Activated CD4-positive, alpha-beta T cell treated with anti-CD3 and anti-CD28 coated beads for 48 hours (primary cell): ENCODE results near the gene MRM1.
"Not testable (repeated sequence)": the region's sequence is repeated elsewhere in the genome, so short reads cannot be mapped to it uniquely, and the experiment has no call there.

ENCODE experiments used
- DNase-seq: peaks from one replicate; pipeline ENCODE4 v3.0.0-alpha.2; 2020

The MRM1 gene

DNA sequence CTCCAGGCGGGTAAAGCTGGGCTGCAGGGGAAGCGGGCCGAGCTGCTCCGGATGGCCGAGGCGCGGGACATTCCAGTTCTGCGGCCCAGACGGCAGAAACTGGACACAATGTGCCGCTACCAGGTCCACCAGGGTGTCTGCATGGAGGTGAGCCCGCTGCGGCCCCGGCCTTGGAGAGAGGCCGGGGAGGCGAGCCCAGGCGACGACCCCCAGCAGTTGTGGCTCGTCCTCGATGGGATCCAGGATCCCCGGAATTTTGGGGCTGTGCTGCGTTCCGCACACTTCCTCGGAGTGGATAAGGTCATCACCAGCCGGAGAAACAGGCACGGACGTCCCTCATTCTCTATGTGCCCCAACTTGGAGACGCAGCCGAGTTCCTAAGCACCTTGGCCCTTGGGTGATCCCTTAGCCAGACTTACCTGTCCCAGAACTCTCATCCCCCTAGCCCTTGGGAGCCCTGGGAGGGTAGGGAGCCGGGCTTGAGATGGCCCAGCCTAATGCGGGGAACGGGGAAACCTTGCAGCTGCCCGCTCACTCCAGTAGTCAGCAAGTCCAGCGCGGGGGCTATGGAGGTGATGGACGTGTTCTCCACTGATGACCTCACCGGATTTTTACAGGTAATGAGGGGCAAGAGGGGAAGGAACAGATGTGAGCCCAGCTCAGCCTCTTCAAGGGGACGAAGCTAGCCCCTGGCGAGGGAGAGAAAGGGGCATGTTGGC is 806 bp downstream of the MRM1 start:
- DNase-seq: peak; percentile 25

DNA sequence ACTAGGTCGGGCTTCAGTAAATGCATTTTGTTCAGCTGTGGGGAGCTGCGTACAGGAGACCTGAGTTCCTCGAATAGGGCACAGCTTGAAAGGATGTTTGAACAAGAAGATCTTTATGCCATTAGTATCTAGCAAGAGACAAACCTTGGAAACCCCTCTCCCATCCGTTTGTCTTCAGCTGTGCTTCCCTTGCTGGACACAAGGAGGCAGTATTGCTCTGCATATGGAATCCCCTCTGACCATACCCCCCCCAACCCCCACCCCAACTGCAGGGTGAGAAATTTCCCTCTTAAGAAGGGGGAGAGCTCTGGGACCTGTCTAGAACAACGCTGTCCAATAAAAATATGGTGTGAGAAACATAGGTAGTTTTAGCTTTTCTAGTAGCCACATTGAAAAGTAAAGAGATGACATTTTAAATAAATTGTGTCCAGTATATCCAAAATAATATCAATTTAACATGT is 1.6 kb downstream of the MRM1 start:
- DNase-seq: peak; percentile 79

DNA sequence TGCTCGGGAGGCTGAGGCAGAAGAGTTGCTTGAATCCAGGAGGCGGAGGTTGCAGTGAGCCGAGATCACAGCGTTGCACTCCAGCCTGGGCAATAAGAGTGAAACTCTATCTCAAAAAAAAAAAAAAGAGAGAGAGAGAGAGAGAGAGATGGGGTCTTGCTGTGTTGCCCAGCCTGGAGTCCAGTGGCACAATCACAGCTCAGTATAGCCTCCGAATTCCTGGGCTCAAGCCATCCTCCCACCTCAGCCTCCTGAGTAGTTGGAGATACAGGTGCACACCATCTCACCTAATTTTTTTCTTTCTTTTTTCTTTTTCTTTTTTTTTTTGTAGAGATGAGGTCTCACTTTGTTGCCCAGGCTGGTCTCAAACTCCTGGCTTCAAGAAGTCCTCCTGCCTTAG is 3.6 kb downstream of the MRM1 start:
- not testable (repeated sequence) for DNase-seq

DNA sequence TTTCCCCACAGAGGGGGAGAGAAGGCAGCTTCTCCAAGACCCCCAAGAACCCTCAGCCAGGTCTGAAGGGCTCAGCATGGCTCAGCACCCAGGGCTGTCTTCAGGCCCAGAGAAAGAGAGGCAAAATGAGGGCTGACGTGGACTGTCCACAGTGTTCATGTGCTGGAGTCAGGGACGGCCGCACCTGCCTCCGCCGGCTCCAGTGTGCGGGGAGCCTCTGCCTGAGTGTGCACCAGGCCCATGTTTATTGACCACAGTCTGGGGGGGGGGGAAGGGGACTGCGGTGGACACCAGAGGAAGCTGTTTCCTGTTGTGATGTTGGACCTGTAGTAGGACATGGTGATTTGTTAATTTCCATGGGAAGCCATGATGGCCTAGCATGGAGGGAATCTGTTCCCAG is 6.9 kb downstream of the MRM1 start:
- no peak for DNase-seq

DNA sequence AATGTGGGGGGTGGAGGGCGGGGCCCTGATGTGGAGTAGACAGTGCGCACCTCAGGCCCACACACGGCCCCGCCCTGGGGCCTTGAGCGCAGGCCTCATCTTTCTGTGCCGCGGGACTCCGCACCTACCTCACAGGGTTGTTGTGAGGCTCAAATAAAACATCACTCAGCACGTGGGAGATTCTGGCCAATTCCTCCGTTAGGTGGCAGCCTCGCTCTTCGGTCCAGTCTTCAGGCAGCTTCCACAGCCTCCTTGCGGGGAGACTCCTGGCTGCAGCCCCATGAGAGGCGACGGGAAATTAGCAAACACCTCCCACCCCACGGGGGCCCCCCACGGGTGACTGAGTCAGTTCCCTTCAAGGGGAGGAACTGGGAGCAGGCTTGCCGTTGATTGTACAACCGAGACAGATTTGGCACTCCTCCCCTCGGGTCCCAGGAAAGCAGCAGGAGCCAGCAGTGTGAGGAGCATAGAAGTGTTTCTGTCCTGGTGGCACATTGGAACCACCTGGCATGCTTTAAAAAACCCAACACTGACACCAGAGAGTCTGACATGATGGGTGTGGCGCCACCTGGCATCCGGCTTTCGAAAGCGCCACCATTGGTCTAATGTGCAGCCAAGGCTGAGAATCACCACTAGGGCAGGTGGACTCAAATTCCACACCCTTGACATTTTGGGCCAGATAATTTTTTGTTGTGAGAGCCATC is 7.6 kb downstream of the MRM1 start:
- peak; percentile 30 for DNase-seq

DNA sequence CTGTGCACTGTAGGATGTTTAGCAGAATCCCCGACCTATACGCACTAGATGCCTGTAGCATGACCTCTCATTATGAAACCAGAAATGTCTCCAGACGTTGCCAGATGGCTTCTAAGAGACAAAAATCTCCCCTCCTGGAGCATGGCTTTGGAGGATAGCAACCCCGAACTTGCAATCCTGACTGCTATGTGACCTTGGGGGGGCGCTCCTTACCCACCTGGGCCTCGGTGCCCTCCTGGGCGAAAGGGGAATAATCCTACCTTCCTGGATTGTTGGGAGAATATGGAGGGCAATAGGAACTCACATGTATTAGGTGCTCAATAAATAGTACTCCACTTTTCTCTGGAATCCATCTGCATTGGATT is 8.1 kb downstream of the MRM1 start:
- DNase-seq: no peak

DNA sequence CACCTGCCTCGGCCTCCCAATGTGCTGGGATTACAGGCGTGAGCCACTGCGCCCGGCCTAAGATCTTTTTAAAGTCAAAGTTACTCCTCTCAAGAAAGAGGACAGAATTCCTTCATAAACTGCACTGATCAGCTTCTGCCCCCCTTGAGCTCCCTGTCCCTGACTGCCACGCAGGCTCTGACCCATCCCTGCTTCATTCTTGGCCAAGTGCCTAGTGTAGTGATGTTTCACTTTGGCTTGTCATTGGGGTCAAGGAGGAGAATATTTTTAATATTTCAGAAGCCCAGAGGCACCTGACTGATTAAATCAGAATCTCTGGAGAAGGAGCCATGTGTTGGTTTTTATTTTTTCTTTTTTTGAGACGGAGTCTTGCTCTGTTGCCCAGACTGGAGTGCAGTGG is 9.1 kb downstream of the MRM1 start:
- no peak for DNase-seq

DNA sequence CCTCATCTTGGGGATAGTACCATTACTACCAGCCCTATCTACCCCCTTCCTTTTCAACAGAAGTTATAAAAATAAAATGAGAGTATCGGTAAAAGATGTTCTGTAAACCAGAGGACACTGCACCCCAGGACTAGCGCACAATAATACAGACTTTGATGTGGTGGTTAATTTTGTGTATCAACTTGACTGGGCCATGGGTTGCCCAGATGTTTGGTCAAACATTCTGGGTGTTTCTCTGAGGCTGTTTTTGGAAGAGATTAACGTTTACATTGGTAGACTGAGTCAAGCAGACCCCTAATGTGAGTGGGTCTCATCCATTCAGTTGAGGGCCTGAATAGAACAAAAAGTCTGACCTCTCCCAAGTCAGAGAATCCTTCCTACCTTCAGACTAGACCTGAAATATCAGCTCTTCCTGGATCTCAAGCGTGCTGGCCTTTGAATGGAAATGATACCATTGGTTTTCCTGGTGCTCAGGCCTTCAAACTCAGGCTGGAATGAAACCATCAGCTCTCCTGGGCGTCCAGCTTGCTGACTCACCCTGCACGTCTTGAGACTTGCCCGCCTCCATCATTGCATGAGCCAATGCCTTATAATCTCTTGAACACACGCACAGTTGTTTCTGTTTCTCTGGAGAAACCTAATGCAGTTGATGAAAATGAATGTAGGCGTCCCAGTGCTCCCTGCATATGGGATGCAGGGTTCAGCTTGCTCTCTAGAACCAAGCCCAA is 10.1 kb downstream of the MRM1 start:
- DNase-seq: no peak

DNA sequence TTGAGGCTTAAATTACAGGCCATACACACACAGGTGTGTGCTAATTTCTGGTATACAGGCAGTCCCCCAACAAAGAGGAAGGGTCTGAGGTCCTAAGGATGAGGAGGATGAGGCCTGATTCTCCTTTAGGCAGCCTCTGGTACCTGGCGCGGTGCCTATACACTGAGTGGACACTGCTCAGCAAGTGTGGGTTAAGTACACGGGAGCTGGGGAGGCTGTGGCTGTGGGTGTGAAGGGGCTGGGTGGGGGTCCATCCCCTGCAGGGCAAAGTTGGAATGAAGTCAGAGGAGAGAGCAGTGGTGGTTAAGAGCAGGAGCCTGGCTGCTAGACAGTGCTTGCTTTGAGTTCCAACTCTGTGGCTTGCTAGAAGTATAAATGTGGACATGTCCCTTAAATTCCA is 10.9 kb downstream of the MRM1 start:
- DNase-seq: no peak

DNA sequence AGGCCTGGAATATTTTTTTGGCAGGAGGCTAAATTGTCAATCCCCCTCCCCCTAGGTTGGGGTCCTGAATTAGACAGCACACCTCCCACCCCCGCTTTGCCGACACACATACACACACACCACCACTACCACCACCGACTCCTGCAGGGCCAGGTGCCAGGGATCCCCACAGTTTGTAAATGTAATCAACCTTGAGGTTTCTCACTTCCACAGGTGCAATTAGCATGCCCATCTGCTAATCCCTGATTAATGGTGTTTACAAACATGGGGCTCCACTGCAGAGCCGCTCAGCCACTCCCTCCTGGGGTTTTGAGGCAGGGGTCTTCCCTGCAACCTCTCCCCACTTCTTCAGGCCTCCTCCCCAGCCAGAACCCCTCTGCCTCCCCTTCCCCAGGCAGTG is 11.8 kb downstream of the MRM1 start:
- no peak for DNase-seq

DNA sequence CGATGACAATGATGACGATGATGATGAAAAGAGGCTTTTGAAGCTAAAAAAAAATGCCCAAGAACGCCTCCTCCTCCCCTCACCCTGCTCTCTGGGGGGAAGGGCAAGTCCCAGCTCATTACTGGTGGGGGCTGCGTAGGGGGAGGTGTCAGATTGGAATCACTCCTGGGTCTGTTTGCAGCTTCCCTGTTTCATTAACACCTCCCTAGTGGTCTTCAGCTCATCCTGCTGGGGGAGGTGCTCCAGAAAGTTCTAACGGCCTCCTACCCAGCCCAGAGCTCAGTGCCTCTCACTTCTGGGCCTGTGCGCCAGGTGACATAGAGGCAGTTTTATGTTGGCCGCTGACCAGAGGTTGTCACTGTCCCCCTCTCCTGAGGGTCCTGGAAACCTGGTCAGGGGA is 12.7 kb downstream of the MRM1 start:
- no peak for DNase-seq

DNA sequence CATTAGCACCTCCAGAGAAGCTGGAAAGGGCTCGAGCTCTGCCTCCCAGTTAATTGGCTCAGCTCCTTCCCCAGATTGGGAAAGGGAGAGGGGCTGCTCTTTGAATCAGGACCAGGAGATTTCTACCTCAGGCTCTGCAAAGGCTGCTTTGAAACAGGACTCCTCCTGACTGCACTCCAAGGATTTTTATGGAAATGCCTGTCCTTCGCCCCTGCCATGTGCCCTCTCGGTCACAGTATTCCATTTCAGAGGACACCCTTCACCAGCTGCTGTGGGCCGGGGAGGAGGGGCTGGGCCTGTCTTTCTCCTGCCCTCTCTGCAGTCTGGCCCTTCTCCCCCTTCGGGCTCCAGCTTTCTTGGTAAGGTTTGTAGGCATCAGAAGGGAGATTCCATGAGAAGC is 13.6 kb downstream of the MRM1 start:
- DNase-seq: no peak

DNA sequence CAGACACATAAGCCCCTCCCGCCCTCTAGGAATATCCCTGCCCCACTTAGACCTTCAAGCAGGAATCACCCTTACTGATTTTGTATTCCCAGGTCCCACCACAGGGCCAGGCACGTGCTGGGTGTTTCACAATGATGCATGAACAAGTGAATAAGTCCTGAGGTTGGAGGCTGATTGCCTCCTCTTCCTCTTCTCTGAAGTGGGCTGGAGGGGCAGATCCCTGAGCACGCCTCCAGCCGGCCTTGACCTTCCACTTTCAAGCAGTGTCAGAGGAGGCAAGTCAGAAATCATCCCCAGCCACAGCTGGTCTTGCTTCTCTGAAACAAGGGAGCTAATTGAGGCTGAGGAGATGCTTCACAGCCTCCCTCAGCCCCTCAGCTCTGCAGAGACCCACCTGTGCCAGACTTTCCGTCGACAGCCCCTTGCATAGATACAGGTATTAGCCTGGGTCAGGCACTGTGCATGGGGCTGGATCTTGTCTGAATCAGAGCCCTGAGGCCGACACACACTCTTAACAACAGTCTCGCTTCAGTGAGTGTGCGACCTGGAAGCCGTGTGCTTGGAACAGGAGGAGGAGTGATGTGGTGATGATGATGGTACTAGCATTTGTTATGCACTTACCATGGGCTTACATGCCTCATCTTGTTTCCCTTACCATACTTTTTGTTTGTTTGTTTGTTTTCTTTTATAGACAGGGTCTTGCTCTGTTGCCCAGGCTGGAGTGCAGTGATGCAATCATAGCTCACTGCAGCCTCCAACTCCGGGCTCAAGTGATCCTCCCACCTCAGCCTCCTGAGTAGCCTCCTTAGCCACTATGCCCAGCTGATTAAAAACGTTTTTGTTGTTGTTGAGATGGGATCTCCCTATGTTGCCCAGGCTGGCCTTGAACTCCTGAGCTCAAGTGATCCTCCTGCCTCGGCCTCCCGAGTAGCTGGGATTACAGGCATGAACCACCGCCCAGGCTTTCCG is 15.0 kb downstream of the MRM1 start:
- no peak for DNase-seq

DNA sequence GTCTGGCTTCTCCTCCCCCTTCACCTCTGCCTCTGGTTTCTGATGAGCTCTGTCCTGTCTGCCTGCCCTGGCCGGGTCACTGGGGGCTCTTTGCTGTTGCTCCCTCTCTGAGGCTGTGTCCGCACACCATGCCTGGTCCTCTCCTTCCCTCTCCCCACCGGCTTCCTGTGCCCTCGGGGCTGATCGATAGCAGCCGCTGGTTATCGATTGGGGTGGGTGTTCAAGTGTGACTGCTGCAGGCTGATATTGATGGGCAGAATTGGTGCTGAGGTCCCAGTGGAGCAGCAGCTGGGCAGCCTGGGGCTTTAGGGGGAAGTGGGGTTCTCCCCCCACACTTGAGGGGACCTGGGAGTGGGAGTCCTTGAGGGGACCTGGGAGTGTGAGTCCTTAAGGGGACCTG is 16.4 kb downstream of the MRM1 start:
- DNase-seq: no peak

DNA sequence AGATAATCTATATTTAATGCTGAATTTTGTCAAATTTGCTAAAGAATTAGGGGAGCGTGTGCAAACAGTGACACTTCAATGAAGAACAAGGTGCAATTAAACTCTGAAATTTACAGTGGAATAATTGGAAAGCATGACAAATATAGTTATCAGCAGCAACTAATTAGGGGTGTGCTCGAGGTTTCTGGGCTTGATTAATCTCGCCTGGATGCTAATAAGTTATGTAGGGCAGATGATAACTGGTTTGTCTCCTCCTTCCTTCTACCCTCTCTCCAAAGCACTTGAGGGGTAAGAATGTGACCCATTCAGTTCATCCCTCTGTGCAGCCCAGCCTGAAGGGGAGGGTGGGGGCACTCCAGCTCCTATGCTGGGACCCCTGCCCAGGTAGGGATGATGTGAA is 21.9 kb downstream of the MRM1 start:
- DNase-seq: no peak

DNA sequence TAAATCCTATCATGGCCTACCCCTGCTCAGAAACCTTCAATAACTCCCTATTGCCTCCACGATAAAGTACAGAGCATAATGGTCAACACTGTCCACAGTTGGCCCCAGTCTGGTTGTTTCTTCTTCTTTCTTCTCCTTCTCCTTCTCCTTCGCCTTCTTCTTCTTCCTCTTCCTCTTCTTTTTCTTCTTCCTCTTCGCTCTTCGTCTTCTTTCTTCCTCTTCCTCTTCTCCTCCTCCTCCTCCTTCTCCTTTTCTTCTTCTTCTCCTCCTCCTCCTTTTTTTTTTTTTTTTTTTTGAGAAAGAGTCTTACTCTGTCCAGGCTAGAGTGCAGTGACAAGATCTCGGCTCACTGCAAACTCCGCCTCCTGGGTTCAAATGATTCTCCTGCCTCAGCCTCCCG is 23.8 kb downstream of the MRM1 start:
- DNase-seq: no peak

DNA sequence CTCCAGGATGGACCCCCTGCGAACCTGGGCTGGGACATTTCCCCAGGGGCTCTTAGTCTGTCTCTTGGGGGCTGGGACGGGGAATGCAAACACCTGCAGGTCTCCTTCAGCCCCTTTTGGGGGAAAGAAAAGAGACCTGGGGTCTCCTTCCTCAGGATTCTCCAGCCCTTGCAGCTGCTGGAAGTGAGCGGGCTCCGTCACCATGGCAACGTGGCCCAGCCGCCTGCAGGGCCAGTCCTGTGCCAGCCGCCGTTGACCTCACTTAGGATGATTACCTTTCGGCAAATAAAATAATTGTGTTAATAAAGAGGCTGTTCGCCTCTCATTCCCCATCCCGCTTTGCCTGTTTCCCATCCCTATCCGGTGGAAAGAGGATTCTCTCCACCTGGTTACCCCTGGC is 25.7 kb downstream of the MRM1 start:
- DNase-seq: no peak

DNA sequence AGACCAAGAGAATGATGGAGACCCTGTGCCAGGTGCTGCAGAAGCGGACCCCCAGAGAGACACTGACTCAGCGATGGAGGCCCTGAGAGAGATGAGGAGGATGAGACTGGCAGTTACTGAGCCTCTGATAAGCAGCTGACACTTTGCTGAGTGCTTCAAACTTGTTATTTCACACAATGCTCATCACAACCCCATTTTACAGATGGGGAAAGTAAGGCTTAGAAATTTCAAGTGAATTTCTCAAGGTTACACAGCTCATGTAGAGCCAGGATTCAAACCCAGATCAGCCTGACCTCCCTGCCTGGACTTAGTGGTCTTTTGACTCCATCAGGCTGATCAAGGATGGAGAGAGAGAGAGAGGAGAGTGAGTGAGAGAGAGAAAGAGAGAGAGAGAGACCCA is 27.2 kb downstream of the MRM1 start:
- no peak for DNase-seq

DNA sequence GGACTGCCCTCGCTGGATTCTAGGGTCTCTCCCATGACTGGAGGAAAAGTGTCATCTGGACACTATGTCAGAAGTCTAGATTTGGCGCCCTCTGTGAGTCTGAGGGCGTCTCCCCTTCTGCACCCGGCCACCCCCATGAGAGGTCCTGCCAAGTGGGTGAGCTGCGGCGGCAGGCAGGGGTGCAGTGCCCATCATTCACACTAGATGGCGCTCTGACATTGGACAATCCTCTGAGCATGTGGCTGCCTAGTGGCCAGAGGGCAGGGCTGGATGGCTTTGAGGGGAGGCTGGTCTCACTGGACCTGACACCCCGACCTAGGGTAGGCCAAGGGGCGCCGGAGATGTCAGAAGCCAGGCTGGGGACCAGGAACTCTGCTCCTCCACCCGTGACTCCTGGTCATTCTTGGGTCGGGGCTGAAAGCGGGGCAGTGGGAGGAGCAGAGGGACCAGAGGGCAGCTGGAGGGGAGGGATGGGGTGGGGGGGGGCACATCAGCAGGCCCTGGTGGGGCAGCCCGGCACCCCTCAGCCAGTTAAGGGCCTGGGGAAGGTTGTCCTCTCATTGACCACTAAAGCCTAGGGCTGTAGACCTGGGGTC is 28.0 kb downstream of the MRM1 start:
- peak; percentile 86 for DNase-seq

DNA sequence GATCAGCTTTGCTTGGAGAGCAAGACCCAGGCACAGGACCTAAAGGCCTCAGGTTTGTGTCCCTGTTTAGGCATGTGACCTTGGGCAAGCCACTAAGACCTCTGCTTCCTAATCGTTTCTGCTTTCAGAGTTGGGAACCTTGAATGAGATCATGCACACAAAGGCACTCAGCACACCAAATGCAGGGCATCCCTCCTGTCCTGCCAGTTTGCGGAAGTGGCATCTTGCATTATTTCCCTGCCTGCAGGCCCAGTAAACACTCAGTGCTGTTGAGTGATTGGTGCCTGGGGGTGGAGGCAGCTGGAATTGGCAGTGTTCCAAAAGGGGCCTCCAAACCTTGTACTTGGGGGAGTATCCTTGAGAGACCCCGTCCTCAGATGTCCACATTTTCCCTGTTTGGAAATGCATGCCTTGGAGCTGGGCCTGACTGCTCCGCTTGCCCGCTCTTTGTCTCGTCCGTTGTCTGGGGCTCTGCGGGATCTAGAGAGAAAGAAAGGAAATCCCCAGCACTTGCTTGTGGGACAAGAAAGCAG is 28.7 kb downstream of the MRM1 start:
- DNase-seq: no peak

DNA sequence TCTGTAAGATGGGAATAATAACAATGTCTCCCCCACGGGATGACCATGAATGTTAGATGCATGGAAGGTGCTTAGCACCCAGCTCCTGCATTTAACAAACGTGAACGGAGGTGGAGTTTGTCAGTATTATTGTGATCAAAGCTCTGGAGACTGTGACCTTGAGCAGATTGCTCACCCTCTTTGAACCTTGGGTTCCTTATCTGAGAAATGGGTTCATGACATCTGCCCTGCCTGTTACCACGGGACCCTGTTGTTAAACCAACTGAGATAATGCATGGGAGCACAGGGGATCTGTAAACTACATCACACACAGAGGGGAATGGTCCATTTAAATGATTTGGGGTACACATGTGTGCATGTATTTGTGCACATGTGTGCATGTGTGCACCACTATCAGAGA is 29.6 kb downstream of the MRM1 start:
- no peak for DNase-seq
